LNCaP clone FGC (cell line): Measurements from ENCODE around the gene PLPP3.

ENCODE experiments used
- DNase-seq: peaks from one replicate; pipeline ENCODE4 v3.0.0-alpha.2; 2011; ENCODE audit warnings: low read depth
- H3K4me3 ChIP-seq: 2 replicates; pipeline ENCODE4 v1.5.1; 2011; ENCODE audit warnings: mild to moderate bottlenecking, low read depth, low read length, control low read depth
- TF ChIP-seq, protein P1 (sequence below): IDR thresholded peaks from 2 replicates; pipeline ENCODE4 v1.5.1; 2012; ENCODE audit warnings: mild to moderate bottlenecking; ENCODE audit not compliant: control insufficient read depth, insufficient read depth; ENCODE audit errors: extremely low read depth

PLPP3 gene

GRCh38 chr1:56539520-56539931 is 39.8 kb downstream of the PLPP3 start:
- no peak for DNase-seq
- TF ChIP-seq, protein P1, sequence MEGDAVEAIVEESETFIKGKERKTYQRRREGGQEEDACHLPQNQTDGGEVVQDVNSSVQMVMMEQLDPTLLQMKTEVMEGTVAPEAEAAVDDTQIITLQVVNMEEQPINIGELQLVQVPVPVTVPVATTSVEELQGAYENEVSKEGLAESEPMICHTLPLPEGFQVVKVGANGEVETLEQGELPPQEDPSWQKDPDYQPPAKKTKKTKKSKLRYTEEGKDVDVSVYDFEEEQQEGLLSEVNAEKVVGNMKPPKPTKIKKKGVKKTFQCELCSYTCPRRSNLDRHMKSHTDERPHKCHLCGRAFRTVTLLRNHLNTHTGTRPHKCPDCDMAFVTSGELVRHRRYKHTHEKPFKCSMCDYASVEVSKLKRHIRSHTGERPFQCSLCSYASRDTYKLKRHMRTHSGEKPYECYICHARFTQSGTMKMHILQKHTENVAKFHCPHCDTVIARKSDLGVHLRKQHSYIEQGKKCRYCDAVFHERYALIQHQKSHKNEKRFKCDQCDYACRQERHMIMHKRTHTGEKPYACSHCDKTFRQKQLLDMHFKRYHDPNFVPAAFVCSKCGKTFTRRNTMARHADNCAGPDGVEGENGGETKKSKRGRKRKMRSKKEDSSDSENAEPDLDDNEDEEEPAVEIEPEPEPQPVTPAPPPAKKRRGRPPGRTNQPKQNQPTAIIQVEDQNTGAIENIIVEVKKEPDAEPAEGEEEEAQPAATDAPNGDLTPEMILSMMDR, result no peak

GRCh38 chr1:56538532-56538931 is 40.8 kb downstream of the PLPP3 start:
- TF ChIP-seq, protein P1, result no peak
- no peak overlapping the region for H3K4me3 ChIP-seq
- DNase-seq, result no peak

More at GRCh38 chr1:56539520-56539931, 39.8 kb downstream of the PLPP3 start:
- no peak overlapping the region for H3K4me3 ChIP-seq

- TF ChIP-seq, protein P1, result no peak
- DNase-seq, result no peak
- H3K4me3 ChIP-seq, result no peak overlapping the region
Observed at GRCh38 chr1:56537660-56538059, 41.7 kb downstream of the PLPP3 start.

DNA sequence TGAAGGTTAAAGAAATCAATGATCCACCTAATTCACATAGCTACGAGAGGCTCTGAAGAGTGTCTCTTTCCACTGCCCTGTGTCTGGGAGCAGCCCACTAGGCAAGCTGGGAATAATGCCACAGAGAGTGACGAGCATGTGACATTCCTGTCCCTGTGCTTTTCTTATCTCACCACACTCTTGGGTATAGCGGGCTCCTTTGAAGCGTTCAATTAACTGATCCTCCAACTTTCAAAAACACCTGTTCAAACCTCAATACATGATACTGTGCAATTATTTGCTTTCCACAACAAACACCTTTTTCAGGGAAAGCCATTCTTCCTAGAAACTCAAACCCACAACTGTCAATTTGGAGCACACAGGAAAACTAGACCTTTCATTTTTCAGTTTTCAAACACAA is 43.4 kb downstream of the PLPP3 start:
- TF ChIP-seq, protein P1, result no peak
- H3K4me3 ChIP-seq, result no peak overlapping the region
- DNase-seq, result no peak

GRCh38 chr1:56535362-56535761 is 44.0 kb downstream of the PLPP3 start:
- H3K4me3 ChIP-seq, result no peak overlapping the region
- no peak for DNase-seq
- TF ChIP-seq, protein P1, result no peak

DNA sequence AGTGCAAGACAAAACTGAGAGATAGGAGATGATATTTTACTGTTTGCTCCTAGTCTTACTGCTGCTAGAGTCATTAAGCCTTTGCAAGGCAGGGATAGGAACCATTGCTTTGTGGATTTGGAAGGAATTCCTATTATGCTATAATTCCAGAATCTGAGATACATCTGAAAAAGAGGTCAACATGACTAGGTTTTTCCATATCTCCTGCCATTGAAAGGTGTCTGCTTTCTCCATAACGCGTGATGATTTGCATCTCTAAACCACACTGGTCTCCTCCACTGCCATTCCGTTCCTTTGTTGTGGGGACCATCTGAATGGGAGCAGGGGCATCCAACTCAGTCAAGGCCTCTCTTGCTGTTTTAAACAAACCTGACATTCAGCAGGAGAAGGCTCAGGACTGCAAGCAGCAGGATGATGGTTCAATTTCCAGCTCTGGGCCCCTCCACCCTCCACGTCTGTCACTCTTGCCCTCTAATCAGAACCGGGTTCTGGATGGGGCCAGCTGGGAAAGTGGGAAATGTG is 45.2 kb downstream of the PLPP3 start:
- no peak for DNase-seq
- H3K4me3 ChIP-seq, result no peak overlapping the region
- TF ChIP-seq, protein P1, result no peak

- TF ChIP-seq, protein P1, result no peak
- DNase-seq, result no peak
- H3K4me3 ChIP-seq, result no peak overlapping the region
Observed at GRCh38 chr1:56533621-56534020, 45.7 kb downstream of the PLPP3 start.
